Fibroblast of the aortic adventitia (primary cell): Measurements from ENCODE around the gene ANK2. TPM values are rescaled to one million over a fixed set of nuclear protein-coding genes. Genes with fewer than 3 reads are reported as not detected.

ENCODE experiments used
- DNase-seq: peaks from one replicate; pipeline ENCODE4 v3.0.0-alpha.2; 2010; ENCODE audit warnings: low read depth
- H3K4me3 ChIP-seq: 2 replicates; pipeline ENCODE4 v1.5.1; 2011; ENCODE audit warnings: low read depth, mild to moderate bottlenecking, control low read depth, low read length, moderate library complexity
- total RNA-seq: library from RNA; depleted of rRNA; stranded (reverse); fragments of >200 nt; gene quantifications from 2 replicates; pipeline ENCODE4 v1.2.3, GENCODE V29; 2012; ENCODE audit warnings: low replicate concordance
- TF ChIP-seq, protein P1 (sequence below): IDR thresholded peaks from 2 replicates; pipeline ENCODE4 v1.5.1; 2011; ENCODE audit warnings: mild to moderate bottlenecking, low read length, control low read depth, inconsistent platforms; ENCODE audit not compliant: insufficient read depth

The ANK2 gene
- total RNA-seq, 1 donor = 200 TPM

DNA sequence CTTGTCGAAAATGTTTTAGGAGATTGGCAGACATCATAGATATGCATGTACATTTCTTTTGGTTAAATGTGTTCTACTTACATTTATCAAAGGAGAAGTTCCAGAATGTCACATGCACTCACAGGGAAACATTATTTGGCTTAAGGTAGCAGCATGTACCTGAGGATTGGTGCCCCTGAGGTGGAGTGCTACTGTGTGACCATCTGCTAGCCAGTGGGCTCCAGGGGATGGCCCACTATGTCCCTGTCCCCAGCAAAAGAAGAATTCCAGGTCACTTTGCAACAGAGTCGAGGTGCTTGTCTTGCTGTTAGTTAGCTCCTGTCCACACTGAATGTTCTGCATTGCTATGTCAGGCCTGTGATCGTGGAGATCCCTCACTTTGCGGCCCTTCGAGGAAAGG lies 283.2 kb downstream of the ANK2 start:
- no peak for DNase-seq
- H3K4me3 ChIP-seq = no peak overlapping the region
- TF ChIP-seq, protein P1, sequence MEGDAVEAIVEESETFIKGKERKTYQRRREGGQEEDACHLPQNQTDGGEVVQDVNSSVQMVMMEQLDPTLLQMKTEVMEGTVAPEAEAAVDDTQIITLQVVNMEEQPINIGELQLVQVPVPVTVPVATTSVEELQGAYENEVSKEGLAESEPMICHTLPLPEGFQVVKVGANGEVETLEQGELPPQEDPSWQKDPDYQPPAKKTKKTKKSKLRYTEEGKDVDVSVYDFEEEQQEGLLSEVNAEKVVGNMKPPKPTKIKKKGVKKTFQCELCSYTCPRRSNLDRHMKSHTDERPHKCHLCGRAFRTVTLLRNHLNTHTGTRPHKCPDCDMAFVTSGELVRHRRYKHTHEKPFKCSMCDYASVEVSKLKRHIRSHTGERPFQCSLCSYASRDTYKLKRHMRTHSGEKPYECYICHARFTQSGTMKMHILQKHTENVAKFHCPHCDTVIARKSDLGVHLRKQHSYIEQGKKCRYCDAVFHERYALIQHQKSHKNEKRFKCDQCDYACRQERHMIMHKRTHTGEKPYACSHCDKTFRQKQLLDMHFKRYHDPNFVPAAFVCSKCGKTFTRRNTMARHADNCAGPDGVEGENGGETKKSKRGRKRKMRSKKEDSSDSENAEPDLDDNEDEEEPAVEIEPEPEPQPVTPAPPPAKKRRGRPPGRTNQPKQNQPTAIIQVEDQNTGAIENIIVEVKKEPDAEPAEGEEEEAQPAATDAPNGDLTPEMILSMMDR = no peak

DNA sequence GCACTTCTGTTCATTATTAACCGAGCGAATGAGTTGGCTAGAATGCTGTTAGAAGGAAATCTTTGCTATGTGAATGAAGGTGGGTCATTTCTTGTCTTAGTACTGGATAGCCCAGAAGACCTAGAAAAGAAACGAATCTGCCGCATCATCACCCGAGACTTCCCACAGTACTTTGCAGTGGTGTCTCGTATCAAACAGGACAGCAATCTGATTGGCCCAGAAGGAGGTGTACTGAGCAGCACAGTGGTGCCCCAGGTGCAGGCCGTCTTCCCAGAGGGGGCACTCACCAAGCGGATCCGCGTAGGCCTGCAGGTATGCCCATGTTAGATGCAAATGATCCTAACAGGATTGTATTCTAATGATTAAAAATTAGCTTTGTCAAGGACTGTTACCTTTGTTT lies 286.3 kb downstream of the ANK2 start:
- DNase-seq = no peak

DNA sequence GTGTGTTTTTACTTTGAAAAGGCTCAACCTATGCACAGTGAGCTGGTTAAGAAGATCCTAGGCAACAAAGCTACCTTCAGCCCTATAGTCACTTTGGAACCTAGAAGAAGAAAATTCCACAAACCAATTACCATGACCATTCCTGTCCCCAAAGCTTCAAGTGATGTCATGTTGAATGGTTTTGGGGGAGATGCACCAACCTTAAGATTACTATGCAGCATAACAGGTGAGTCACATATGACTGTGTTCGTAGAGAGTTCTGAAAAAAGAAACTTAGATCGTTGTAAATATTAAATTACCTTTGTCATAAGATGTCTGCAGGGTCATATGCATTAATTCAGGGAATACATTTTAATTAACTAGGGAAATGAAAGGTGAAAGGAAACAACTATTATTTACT lies 287.1 kb downstream of the ANK2 start:
- no peak for DNase-seq
- no peak overlapping the region for H3K4me3 ChIP-seq
- TF ChIP-seq, protein P1 = no peak

More for the DNA sequence above, 286.3 kb downstream of the ANK2 start:
- TF ChIP-seq, protein P1 = no peak
- H3K4me3 ChIP-seq = no peak overlapping the region

DNA sequence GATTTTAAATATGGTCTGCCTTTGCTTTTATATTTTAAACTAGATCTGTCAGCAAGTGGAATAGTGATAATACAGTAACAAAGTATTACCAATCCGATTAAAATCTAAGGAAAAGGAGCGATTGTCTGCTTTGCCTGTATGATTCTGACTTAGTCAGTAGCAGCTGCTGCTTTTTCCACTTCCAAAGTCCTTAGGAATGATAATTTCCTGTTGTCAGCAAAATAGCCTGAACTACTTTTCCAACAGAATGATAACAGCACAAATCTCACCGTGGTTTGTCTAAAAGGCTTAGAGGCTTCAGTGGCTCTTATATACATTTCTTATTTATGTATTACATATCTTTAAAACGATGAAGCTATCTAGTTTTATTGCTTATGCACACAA lies 290.0 kb downstream of the ANK2 start:
- H3K4me3 ChIP-seq = no peak overlapping the region
- DNase-seq = no peak
- TF ChIP-seq, protein P1 = no peak

DNA sequence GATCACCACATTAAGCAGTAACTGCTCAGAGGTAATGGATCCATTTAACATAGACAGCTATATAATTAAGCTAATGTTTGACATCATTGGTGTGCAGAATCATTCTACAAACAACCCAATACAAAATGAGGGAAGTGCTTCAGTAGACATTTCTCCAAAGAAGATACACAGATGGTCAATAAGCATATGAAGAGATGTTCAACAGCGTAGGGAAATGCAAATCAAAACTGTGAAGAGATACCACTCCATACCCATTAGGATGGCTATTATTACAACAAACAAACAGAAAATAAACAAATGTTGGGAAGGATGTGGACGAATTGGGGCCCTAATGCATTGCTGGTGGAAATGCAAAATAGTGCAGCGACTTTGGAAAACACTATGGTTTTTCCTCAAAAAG lies 294.6 kb downstream of the ANK2 start:
- no peak overlapping the region for H3K4me3 ChIP-seq
- no peak for DNase-seq
- TF ChIP-seq, protein P1 = no peak

DNA sequence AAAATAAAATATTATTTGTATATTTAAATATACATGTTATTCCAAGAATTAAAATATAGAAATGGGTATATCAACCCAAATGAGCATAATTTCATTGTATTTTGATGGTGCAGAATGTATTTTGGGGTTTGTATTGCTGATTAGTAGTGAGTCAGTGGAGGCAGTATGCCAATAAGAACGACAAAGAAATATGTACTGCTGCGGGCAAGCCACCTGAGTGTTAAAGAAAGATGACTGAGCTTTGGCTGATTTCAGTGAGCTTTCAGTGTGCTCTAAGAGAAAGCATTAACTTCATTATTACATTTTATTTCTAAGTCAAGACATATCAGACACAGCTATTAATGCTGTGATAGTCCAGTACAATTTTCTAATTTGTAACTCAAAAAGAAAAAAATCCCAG lies 297.8 kb downstream of the ANK2 start:
- TF ChIP-seq, protein P1 = no peak
- no peak for DNase-seq
- no peak overlapping the region for H3K4me3 ChIP-seq

DNA sequence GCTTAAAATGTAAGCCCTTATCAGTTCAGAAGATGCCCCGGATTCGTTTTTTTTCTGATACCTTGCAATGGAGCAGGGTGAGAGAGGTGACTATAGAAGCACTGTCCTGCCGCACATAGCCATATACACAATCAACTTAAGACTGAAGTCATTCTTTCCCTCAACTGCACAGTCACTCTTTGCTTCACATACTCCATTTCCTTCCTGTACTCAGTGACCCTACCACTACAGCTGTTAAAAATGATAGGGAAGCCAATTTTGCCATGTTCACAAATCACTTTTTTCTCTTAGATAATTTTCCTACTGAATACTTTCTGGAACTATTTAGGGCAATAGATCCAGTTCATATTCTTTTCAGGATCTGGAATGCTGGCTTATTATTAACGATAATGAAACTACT lies 300.0 kb downstream of the ANK2 start:
- TF ChIP-seq, protein P1 = no peak
- no peak for DNase-seq
- no peak overlapping the region for H3K4me3 ChIP-seq
